GM10847 (cell line): ENCODE results near the gene NKAIN2.

Experiments used
- POLR2A ChIP-seq: IDR thresholded peaks from 2 replicates; pipeline ENCODE4 v1.6.1; 2011; ENCODE audit not compliant: insufficient read length; ENCODE audit errors: extremely low read depth

NKAIN2 gene

GRCh38 chr6:124780623-124781022, 977.0 kb downstream of the NKAIN2 start:
- no peak for TF ChIP-seq POLR2A

GRCh38 chr6:124783344-124783743, 979.7 kb downstream of the NKAIN2 start:
- TF ChIP-seq POLR2A: no peak

GRCh38 chr6:124791156-124791555, 987.5 kb downstream of the NKAIN2 start:
- no peak for TF ChIP-seq POLR2A

- no peak for TF ChIP-seq POLR2A
Observed at GRCh38 chr6:124792386-124792785, 988.7 kb downstream of the NKAIN2 start.

GRCh38 chr6:124793398-124793797, 989.7 kb downstream of the NKAIN2 start:
- TF ChIP-seq POLR2A: no peak

- no peak for TF ChIP-seq POLR2A
Observed at GRCh38 chr6:124795643-124796463, 992.2 kb downstream of the NKAIN2 start.

GRCh38 chr6:124796464-124796970, 992.9 kb downstream of the NKAIN2 start:
- no peak for TF ChIP-seq POLR2A

- no peak for TF ChIP-seq POLR2A
Observed at GRCh38 chr6:124797224-124797623, 993.6 kb downstream of the NKAIN2 start.

- TF ChIP-seq POLR2A: no peak
Observed at GRCh38 chr6:124798942-124799496, 995.4 kb downstream of the NKAIN2 start.

GRCh38 chr6:124799638-124800037, 996.0 kb downstream of the NKAIN2 start:
- TF ChIP-seq POLR2A: no peak

GRCh38 chr6:124800222-124800621, 996.6 kb downstream of the NKAIN2 start:
- TF ChIP-seq POLR2A: no peak

GRCh38 chr6:124812067-124812466, 1008.4 kb downstream of the NKAIN2 start:
- TF ChIP-seq POLR2A: no peak

GRCh38 chr6:124819346-124819745, 1015.7 kb downstream of the NKAIN2 start:
- TF ChIP-seq POLR2A: no peak

- no peak for TF ChIP-seq POLR2A
Observed at GRCh38 chr6:124822204-124822613, 1018.5 kb downstream of the NKAIN2 start.

GRCh38 chr6:124822721-124823120, 1019.1 kb downstream of the NKAIN2 start:
- no peak for TF ChIP-seq POLR2A

- TF ChIP-seq POLR2A: no peak
Observed at GRCh38 chr6:124823240-124824111, 1019.8 kb downstream of the NKAIN2 start.

- no peak for TF ChIP-seq POLR2A
Observed at GRCh38 chr6:124825564-124825963, 1021.9 kb downstream of the NKAIN2 start.
